ENCODE measurements around the gene CDK11A.

- TF ChIP-seq CTBP1 (IDR thresholded peaks at IDR 0.05; ENCODE audit: borderline replicate concordance), result no peak
- no peak for TF ChIP-seq TARDBP (IDR thresholded peaks at IDR 0.05)
- no peak for TF ChIP-seq SP1 (IDR thresholded peaks at IDR 0.05)
- TF ChIP-seq SUZ12 (IDR thresholded peaks at IDR 0.05), result no peak
- TF ChIP-seq BHLHE40 (IDR thresholded peaks at IDR 0.05; ENCODE audit: borderline replicate concordance), result no peak
Measured at GRCh38 chr1:1680031-1680911, 43.9 kb downstream of the CDK11A start.
